Colonic mucosa (tissue), 4 donors: Measurements from ENCODE around the gene HNRNPD. TPM values are rescaled to one million over a fixed set of nuclear protein-coding genes. Genes with fewer than 3 reads are reported as not detected.
A peak's percentile ranks its signal among the peaks of the same experiment; 100 is the strongest.

Experiments used
- DNase-seq: peaks from one replicate; pipeline ENCODE4 v3.0.0-alpha.2; 2020
- H3K27ac ChIP-seq: fragments of 200-600 bp; one replicate; pipeline ENCODE4 v1.8.0; 2021
- H3K27me3 ChIP-seq: fragments of 200-600 bp; one replicate; pipeline ENCODE4 v1.8.0; 2021
- H3K36me3 ChIP-seq: fragments of 200-600 bp; one replicate; pipeline ENCODE4 v1.8.0; 2021
- H3K4me1 ChIP-seq: fragments of 200-600 bp; one replicate; pipeline ENCODE4 v1.8.0; 2021; ENCODE audit warnings: mild to moderate bottlenecking
- H3K4me3 ChIP-seq: fragments of 200-600 bp; one replicate; pipeline ENCODE4 v1.8.0; 2021
- H3K9ac ChIP-seq, 2 donors: one replicate each; pipeline ENCODE4 v1.7.0; 2013; ENCODE audit warnings: control low read depth in 2 of 2, low read depth in 2 of 2, low read length in 2 of 2
- H3K9me3 ChIP-seq: fragments of 200-600 bp; one replicate; pipeline ENCODE4 v1.8.0; 2021
- CTCF ChIP-seq: fragments of 200-600 bp; IDR thresholded peaks from one replicate; pipeline ENCODE4 v1.8.0; 2022; ENCODE audit warnings: antibody characterized with exemption, mild to moderate bottlenecking
- intact Hi-C: fragments of 100-400 bp; cut with DNase I; formaldehyde crosslinking; loops from one replicate; pipeline ENCODE4 v1.14.1; 2022
- total RNA-seq, 2 donors: library from RNA; stranded (reverse); fragmentation: NEBNext Ultra II Directional in 1 of 2; extraction: Animal tissue kit (Norgen Biotek cat#: 25700) in 1 of 2; gene quantifications; one replicate each; pipeline ENCODE4 v1.2.1, GENCODE V29; 2021
- donor health status: healthy.
- donor health status: DM: no; HTN: no; CAD: no.
- donor health status: DM: no; HTN: no; CAD: no.

The HNRNPD gene
- total RNA-seq, 2 donors from 2014 or later = 145 to 181 TPM

GRCh38 chr4:82381235-82381634, 7.4 kb upstream of the HNRNPD start:
- no peak for DNase-seq

GRCh38 chr4:82380831-82381230, 7.0 kb upstream of the HNRNPD start:
- Histone ChIP-seq H3K9ac (no peak overlapping the region), H3K4me3 (no peak overlapping the region), H3K27ac (no peak overlapping the region), H3K4me1 (no peaks in the 10 kb centered on the region), H3K36me3 (no peaks in the 10 kb centered on the region), H3K9me3 (no peaks in the 10 kb centered on the region), H3K27me3 (no peaks in the 10 kb centered on the region)
- no peak for DNase-seq
- no peak for TF ChIP-seq CTCF
- intact Hi-C loops = no loop called here

More at GRCh38 chr4:82381235-82381634, 7.4 kb upstream of the HNRNPD start:
- no peak overlapping the region for H3K9ac ChIP-seq
- TF ChIP-seq CTCF = no peak
- no peaks in the 10 kb centered on the region for H3K27me3 ChIP-seq
- H3K4me3 ChIP-seq = no peak overlapping the region
- H3K9me3 ChIP-seq = no peaks in the 10 kb centered on the region
- H3K36me3 ChIP-seq = no peaks in the 10 kb centered on the region
- H3K27ac ChIP-seq = no peak overlapping the region
- intact Hi-C loops = no loop called here
- H3K4me1 ChIP-seq = no peaks in the 10 kb centered on the region

GRCh38 chr4:82380344-82380743, 6.6 kb upstream of the HNRNPD start:
- no peak for DNase-seq
- H3K27me3 ChIP-seq = no peaks in the 10 kb centered on the region
- no peaks in the 10 kb centered on the region for H3K36me3 ChIP-seq
- H3K4me1 ChIP-seq = no peaks in the 10 kb centered on the region
- intact Hi-C loops = no loop called here
- no peaks in the 10 kb centered on the region for H3K9me3 ChIP-seq
- H3K4me3 ChIP-seq = no peak overlapping the region
- no peak overlapping the region for H3K27ac ChIP-seq
- TF ChIP-seq CTCF = no peak
- H3K9ac ChIP-seq = no peak overlapping the region

GRCh38 chr4:82376109-82376508, 2.3 kb upstream of the HNRNPD start:
- no peak for DNase-seq
- no peak overlapping the region for H3K4me3 ChIP-seq
- intact Hi-C loops = no loop called here
- H3K27me3 ChIP-seq = no peaks in the 10 kb centered on the region
- no peak for TF ChIP-seq CTCF
- no peak overlapping the region for H3K27ac ChIP-seq
- H3K4me1 ChIP-seq = no peaks in the 10 kb centered on the region
- no peak overlapping the region for H3K9ac ChIP-seq
- H3K9me3 ChIP-seq = no peaks in the 10 kb centered on the region
- H3K36me3 ChIP-seq = no peaks in the 10 kb centered on the region

GRCh38 chr4:82373486-82373815, 340 bp downstream of the HNRNPD start:
- Histone ChIP-seq H3K9ac (peak overlapping the region; percentile 95 to 99), H3K27ac (peak overlapping the region; percentile 98), H3K4me3 (peak overlapping the region; percentile 59), H3K27me3 (no peaks in the 10 kb centered on the region), H3K36me3 (no peaks in the 10 kb centered on the region), H3K9me3 (no peaks in the 10 kb centered on the region), H3K4me1 (peaks cover 5% of the 10 kb centered on the region)
- DNase-seq = no peak
- no peak for TF ChIP-seq CTCF
- intact Hi-C loops = loop anchor here (5.0 kb wide), 1 partner anchor 639 kb away; the partner anchor contains the start of gene LIN54
